Measurements from ENCODE around the gene PM20D2.

Gene PM20D2

DNA sequence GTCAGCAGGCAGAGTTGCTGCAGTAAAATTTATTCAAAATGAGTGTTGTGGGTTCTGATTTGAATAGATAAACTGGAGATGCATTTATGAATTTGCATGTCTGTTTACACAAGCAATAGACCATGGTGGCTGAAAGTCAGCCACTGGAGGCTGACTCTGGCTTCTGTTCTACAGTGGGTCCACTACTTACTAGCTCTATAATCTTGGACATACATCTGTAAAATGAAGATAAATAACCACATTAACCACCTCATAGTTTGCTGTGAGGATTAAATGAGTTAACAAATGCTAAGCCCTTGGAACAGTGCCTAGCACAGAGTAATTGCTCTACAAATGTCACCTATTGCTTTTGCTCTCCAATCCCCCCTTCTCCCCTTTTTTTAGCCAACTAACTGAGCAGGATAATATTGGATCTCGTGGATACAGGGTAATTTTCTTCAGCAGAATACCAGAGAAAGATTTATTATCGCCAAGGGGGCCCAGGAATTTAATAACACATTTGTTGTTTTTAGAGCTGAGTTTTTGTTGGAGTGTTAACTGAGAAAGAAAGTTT is 1.4 kb upstream of the PM20D2 start:
- ChIA-PET CTCF (interaction anchor here (0.9 to 2.1 kb wide), 7 partner anchors 10 to 227 kb away, joined by 3 to 10 read pairs (median 4); no protein-coding TSS in a partner anchor), POLR2A (interaction anchor here (1.9 kb wide), 1 partner anchor 64 kb away, joined by 17 read pairs; the partner anchor contains the start of gene PNRC1)
- TF ChIP-seq, protein P1, sequence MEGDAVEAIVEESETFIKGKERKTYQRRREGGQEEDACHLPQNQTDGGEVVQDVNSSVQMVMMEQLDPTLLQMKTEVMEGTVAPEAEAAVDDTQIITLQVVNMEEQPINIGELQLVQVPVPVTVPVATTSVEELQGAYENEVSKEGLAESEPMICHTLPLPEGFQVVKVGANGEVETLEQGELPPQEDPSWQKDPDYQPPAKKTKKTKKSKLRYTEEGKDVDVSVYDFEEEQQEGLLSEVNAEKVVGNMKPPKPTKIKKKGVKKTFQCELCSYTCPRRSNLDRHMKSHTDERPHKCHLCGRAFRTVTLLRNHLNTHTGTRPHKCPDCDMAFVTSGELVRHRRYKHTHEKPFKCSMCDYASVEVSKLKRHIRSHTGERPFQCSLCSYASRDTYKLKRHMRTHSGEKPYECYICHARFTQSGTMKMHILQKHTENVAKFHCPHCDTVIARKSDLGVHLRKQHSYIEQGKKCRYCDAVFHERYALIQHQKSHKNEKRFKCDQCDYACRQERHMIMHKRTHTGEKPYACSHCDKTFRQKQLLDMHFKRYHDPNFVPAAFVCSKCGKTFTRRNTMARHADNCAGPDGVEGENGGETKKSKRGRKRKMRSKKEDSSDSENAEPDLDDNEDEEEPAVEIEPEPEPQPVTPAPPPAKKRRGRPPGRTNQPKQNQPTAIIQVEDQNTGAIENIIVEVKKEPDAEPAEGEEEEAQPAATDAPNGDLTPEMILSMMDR (IDR thresholded peaks at IDR 0.05; ENCODE audit: control extremely low read depth, extremely low read depth, low read depth, missing control alignments), result no peak
- peak; percentile 47 for DNase-seq (ENCODE audit: extremely low spot score)

DNA sequence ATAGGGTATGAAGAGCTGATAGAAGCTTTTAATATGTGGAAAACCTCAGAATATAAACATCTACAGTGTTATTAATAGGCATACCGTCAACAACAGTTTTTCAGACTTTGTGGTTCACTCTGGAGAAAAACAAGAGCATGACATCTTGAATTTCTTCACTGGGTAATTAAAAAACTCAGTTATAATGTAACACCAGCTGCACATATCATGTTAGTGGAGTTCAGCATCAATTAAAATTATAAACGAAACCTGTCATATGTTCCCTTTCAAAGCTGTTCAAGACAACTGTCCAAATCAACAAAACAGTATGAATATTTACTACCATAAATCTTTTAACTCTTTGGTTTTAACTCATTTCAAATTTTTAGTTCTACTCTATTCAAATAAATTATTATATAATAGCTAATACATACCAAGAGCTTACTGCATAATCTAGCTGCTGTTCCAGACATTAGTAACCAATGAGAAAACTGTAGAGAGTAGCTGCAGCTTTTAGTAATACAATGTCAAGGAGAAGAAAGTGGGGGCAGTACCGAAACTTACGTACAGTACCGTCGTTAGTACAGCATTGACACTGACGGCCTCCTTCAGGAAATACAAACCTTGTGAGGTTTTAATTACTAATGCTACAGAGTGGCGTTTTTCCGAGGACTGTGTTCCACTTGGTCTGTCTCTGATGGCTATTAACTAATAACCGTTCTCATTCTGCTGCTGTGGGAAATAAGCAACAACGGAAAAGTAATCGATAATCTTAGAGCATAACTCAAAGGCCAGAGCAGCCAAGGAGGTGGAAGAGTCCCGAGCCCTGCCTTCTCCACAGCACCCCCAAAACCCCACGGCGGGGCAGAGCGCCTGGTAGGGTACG is 532 bp upstream of the PM20D2 start:
- ChIA-PET CTCF (interaction anchor here (0.9 to 2.5 kb wide), 9 partner anchors 8 to 287 kb away, joined by 3 to 10 read pairs (median 4); no protein-coding TSS in a partner anchor), POLR2A (interaction anchor here (1.9 kb wide), 1 partner anchor 65 kb away, joined by 17 read pairs; the partner anchor contains the start of gene PNRC1)
- DNase-seq (ENCODE audit: extremely low spot score), result peak; percentile 75
- TF ChIP-seq, protein P1 (IDR thresholded peaks at IDR 0.05; ENCODE audit: control extremely low read depth, extremely low read depth, low read depth, missing control alignments), result no peak

GRCh38 chr6:89146718-89147700 is 1.2 kb downstream of the PM20D2 start:
- peak; percentile 34 for DNase-seq (ENCODE audit: extremely low spot score)
- ChIA-PET POLR2A (no interaction called here), CTCF (interaction anchor here (1.0 to 2.5 kb wide), 6 partner anchors 10 to 61 kb away, joined by 3 to 7 read pairs (median 4); no protein-coding TSS in a partner anchor)
- TF ChIP-seq, protein P1 (IDR thresholded peaks at IDR 0.05; ENCODE audit: control extremely low read depth, extremely low read depth, low read depth, missing control alignments), result no peak

DNA sequence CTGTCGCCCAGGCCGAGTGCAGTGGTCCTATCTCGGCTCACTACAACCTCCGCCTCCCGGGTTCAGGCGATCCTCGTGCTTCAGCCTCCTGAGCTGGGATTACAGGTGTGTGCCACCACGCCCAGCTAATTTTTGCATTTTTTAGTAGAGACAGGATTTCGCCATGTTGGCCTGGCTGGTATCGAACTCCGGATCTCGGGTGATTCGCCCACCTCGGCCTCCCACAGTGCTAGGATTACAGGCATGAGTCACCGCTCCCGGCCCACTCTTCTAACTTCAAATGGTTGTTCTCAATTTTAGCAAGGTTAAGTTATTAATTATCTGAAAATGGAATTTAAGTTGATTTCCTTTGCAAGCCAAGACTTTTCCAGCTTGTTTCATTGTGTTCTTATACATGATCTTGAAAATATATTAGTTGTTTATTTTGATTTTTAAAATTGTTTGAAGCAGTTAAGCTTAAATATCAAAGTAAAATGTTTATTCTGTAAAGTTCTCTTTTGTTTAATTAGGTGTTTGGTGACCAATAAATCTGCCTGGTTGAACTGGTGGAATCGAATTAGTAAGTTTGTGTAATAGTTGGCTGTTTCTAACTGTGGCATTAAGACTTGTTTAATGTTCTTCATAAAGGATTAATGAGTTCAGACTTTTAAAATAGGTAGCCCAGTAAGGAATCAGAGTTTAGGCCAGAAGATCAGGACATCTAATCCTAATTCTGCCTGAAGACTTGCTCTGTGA is 2.3 kb downstream of the PM20D2 start:
- DNase-seq (ENCODE audit: extremely low spot score), result no peak
- TF ChIP-seq, protein P1 (IDR thresholded peaks at IDR 0.05; ENCODE audit: control extremely low read depth, extremely low read depth, low read depth, missing control alignments), result no peak
- POLR2A ChIA-PET, result interaction anchor here (1.1 kb wide), 1 partner anchor 68 kb away, joined by 3 read pairs; the partner anchor contains the start of gene PNRC1
- CTCF ChIA-PET, result interaction anchor here (1.2 to 2.3 kb wide), 2 partner anchors 10 to 62 kb away, joined by 3 to 5 read pairs; no protein-coding TSS in a partner anchor

GRCh38 chr6:89154131-89154530 is 8.3 kb downstream of the PM20D2 start:
- ChIA-PET CTCF (interaction anchor here (1.0 to 1.4 kb wide), 3 partner anchors 10 to 56 kb away, joined by 3 to 4 read pairs (median 3); no protein-coding TSS in a partner anchor), POLR2A (interaction anchor here (0.6 kb wide), 1 partner anchor 73 kb away, joined by 3 read pairs; no protein-coding TSS in a partner anchor)
- TF ChIP-seq, protein P1 (IDR thresholded peaks at IDR 0.05; ENCODE audit: control extremely low read depth, extremely low read depth, low read depth, missing control alignments), result no peak
- no peak for DNase-seq (ENCODE audit: extremely low spot score)
